ENCODE data around the gene LRRC27. TPM values are rescaled to one million over a fixed set of nuclear protein-coding genes. Genes with fewer than 3 reads are reported as not detected.
A peak's percentile ranks its signal among the peaks of the same experiment; 100 is the strongest.

LRRC27 gene
- total RNA-seq, 2 experiments from 2014 or later = 3.5 to 3.8 TPM

DNA sequence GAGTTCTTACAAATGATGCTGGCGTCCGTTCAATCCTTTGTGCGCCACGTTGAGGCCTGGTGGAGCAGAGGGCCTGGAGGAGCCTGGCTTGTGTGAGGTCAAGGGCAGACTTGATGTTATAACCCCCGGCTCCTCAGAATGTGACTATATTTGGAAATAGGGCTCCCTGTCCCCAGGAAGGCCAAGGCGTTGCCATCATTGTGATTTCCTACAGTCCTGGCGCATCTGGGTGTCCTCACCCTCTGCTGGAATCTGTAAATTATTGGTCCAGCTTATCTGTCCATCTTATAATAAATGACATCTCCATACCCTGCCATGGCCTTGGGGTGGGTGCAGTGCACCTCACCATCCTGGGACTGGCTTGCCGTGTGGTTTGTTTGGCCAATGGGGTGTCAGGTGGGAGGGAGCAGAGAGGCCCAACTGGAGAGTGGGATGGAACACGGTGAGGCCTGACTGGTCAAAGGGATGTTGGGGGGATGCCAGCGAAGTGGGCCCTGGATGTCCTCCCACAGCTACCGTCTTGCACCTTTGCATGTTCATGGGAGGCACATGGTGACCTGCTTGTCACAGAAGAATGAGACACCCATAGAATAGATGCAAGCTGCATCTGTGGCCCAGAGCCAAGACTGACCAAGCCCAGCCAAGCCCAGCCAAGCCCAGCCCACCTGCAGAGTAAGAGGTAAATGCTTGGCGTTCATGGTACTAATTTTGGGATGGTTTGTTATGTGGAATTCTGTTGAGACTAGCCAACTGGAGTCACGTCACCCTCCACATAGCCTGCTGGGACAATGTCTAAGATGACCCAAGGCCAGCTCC, 11.1 kb upstream of the LRRC27 start:
- DNase-seq = no peak
- H3K36me3 Mint-ChIP-seq = peaks cover 13% of the 10 kb centered on the region
- no peak overlapping the region for H3K27ac Mint-ChIP-seq
- no peaks in the 10 kb centered on the region for H3K27me3 Mint-ChIP-seq
- H3K9me3 Mint-ChIP-seq = peaks cover 6% of the 10 kb centered on the region
- peaks cover 7% of the 10 kb centered on the region for H3K4me1 Mint-ChIP-seq
- H3K4me3 Mint-ChIP-seq = no peak overlapping the region

DNA sequence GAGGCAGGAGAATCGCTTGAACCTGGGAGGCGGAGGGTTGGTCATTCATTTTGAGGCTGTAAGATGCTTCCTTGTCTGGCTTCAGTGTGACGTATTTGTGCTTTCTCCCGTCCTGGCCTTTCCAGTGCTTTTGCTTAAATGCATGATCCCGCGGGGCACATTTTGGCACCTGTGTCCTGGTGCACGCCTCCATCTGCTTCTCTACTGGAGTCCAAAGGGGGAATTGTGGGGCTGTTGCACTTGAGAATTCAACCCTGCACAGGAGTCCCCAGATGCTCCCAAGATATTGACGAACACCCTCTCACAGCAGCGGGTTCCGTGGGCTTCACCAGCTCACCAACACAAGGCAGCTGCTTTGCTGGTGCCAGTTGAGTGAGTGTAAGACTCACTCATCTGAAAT, 10.3 kb upstream of the LRRC27 start:
- H3K27ac Mint-ChIP-seq = no peak overlapping the region
- no peak overlapping the region for H3K4me3 Mint-ChIP-seq
- DNase-seq = no peak
- no peaks in the 10 kb centered on the region for H3K27me3 Mint-ChIP-seq
- peaks cover 22% of the 10 kb centered on the region for H3K36me3 Mint-ChIP-seq
- H3K9me3 Mint-ChIP-seq = peaks cover 6% of the 10 kb centered on the region
- H3K4me1 Mint-ChIP-seq = peaks cover 12% of the 10 kb centered on the region

DNA sequence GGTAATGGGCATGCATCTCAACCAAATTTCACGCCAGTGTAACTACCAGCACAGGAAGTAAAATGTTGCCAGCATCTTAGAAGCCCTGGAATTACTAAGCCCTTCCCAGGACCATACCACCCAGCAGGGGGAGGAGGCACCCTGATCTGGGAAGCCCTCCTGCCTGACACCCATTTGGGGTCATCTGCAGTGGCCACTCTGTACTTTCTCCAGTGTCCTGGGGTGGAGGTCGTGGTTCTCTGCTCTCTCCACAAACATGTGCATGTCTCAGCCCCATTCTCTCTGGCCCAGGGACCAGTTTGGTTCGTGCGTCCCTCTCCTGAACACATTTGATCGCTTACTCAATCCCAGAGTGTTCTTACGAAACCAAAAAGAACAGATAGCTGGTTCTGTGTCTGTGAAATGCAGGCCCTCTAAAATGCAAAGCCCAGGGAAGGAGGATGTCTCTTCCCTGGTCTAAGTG, 9.4 kb upstream of the LRRC27 start:
- Mint-ChIP-seq H3K27me3 (no peaks in the 10 kb centered on the region), H3K27ac (no peak overlapping the region), H3K36me3 (peaks cover 28% of the 10 kb centered on the region), H3K9me3 (peaks cover 11% of the 10 kb centered on the region), H3K4me1 (peaks cover 18% of the 10 kb centered on the region), H3K4me3 (no peak overlapping the region)
- DNase-seq = no peak

DNA sequence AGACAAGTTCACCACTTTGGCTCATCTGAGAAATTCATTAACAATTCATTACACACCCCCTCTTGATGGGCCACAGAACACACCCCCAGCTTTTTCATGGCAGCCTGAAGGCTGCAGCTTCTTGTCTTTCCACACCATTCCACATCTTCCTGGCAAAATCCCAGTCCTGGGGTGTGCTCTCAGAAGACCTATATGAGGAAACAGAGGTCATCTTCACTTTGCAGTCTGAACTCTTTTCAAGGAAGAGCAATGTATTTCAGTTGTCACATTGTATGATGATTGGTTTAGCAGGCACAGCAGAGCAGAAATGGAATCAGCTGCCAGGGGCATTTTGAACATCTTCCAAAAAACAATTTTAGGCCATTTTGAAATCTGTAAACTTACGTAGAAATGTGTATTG, 7.8 kb upstream of the LRRC27 start:
- H3K36me3 Mint-ChIP-seq = peaks cover 43% of the 10 kb centered on the region
- no peaks in the 10 kb centered on the region for H3K27me3 Mint-ChIP-seq
- no peak overlapping the region for H3K4me3 Mint-ChIP-seq
- DNase-seq = no peak
- peaks cover 14% of the 10 kb centered on the region for H3K9me3 Mint-ChIP-seq
- no peak overlapping the region for H3K27ac Mint-ChIP-seq
- peaks cover 32% of the 10 kb centered on the region for H3K4me1 Mint-ChIP-seq

DNA sequence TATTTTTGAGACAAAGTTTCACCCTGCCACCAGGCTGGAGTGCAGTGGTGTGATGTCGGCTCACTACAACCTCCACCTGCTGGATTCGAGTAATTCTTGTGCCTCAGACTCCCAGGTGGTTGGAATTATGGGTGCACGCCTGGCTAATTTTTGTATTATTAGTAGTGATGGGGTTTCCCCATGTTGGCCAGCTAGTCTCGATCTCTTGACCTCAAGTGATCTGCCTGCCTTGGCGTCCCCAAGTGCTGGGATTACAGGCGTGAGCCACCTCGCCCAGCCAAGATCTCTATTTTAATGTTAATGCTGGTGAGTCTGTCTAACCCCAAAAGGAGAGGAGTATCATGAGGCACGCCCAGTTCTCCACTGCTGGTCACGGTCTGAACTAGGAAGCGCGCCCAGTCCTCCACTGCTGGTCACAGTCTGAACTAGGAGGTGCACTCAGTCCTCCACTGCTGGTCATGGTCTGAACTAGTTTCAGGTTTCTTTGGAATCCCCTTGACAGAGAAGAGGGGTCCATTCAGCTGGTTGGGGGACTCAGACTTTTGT, 5.6 kb upstream of the LRRC27 start:
- peaks cover 14% of the 10 kb centered on the region for H3K9me3 Mint-ChIP-seq
- peaks cover 43% of the 10 kb centered on the region for H3K4me1 Mint-ChIP-seq

DNA sequence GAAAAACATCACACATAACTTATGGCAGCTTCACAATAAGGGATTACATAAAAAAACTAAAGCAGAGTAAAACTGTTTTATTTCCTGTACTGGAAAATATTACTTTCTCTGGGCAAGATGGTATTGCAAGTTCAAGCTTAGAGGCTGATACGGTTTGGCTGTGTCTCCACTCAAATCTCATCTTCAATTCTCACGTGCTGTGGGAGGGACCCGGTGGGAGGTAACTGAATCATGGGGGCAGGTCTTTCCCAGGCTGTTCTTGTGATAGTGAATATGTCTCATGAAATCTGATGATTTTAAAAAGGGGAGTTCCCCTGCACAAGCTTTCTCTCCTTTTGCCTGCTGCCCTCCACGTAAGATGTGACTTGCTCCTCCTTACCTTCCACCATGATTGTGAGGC, 5.1 kb upstream of the LRRC27 start:
- H3K4me1 Mint-ChIP-seq = peaks cover 44% of the 10 kb centered on the region
- peaks cover 15% of the 10 kb centered on the region for H3K9me3 Mint-ChIP-seq
- peak overlapping the region; percentile 82 for H3K27ac Mint-ChIP-seq
- no peak overlapping the region for H3K4me3 Mint-ChIP-seq
- DNase-seq = peak; percentile 47
- H3K27me3 Mint-ChIP-seq = no peaks in the 10 kb centered on the region
- H3K36me3 Mint-ChIP-seq = peaks cover 65% of the 10 kb centered on the region

More for the DNA sequence above, 5.6 kb upstream of the LRRC27 start:
- Mint-ChIP-seq H3K27me3 (no peaks in the 10 kb centered on the region), H3K36me3 (peaks cover 63% of the 10 kb centered on the region), H3K27ac (peak overlapping the region; percentile 82), H3K4me3 (no peak overlapping the region)
- DNase-seq = no peak

DNA sequence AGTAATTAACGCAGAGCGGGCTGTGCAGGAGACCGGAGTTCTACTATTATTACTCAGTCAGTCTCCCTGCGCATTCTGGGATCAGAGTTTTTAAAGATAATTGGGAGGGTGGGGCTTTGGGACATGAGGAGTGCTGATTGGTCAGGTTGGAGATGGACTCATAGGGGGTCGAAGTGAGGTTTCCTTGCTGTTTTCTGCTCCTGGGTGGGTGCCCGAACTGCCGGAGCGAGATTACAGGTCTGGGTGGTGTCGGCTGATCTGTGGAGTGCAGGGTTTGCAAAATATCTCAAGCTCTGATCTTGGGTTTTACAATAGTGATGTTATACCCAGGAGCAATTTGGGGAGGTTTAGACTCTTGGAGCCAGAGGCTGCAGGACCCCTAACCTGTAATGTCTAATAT, 3.9 kb upstream of the LRRC27 start:
- Mint-ChIP-seq H3K27me3 (no peaks in the 10 kb centered on the region), H3K4me1 (peaks cover 52% of the 10 kb centered on the region), H3K9me3 (peaks cover 15% of the 10 kb centered on the region), H3K27ac (peak overlapping the region; percentile 31), H3K36me3 (peaks cover 66% of the 10 kb centered on the region), H3K4me3 (peak overlapping the region; percentile 24)
- no peak for DNase-seq

DNA sequence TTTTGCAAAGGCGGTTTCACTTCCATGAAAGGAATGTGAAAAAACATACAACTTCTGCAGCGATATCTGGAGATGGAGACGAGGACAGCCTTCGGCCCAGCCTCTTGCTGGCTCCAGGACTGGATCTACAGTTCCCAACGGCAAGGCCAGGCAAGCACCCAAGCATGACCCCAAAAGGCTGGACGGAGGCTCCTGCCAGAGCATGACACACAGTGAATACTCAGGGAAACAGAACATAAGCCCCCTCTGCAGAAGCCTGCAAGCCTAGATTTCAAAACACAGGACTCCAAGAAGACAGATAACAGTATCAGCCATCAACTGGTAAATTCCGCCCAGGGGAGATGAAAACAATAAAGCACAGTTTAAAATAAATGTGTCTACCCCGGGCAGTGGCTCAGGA, 3.3 kb upstream of the LRRC27 start:
- Mint-ChIP-seq H3K36me3 (peaks cover 66% of the 10 kb centered on the region), H3K27ac (no peak overlapping the region), H3K9me3 (peaks cover 15% of the 10 kb centered on the region), H3K4me1 (peaks cover 58% of the 10 kb centered on the region), H3K4me3 (no peak overlapping the region), H3K27me3 (no peaks in the 10 kb centered on the region)
- no peak for DNase-seq

DNA sequence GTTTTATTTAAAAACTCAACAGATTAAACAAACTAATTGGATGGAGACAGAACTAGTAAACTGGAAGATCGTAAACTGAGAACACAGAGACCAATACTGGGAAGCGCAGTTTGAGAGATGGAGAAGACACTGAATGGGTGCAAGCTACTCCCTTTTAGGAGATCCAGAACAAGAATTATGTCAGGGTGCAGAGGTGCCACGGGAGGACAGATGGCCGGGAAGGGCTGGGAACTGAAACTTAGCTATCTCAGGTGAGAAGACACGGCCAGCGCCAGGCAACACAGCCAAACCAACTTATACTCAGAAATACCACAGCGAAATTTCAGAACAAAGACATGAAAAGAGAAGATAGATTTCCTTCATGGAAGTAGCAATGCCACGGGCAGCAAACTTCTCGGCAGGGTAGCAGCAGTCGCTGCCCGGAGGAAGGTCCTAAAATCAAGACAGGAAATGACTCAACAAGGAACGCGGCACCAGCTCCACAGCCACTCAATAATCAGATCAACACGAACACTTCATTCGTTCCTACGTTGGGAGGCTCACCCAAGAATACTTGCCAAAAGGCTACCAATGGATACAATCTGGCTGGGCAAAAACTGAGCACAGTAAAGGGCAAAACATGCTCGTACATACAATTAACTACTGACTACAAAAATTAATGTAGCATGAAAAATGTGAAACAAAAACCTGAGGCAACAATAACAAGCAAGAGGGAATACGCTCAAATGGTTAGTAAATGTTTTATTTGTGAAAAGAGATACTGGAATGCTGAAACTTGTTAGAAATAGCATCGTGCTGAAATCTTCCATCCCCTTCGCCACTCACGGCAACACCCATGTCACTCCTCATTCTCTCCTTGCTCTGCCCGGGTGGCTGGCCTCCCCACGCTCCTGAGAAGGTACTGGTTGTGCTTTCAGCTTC, 2.2 kb upstream of the LRRC27 start:
- Mint-ChIP-seq H3K4me3 (peak overlapping the region; percentile 91), H3K27ac (peak overlapping the region; percentile 80), H3K9me3 (peaks cover 12% of the 10 kb centered on the region), H3K27me3 (no peaks in the 10 kb centered on the region), H3K4me1 (peaks cover 62% of the 10 kb centered on the region), H3K36me3 (peaks cover 60% of the 10 kb centered on the region)
- DNase-seq = peak; percentile 35

DNA sequence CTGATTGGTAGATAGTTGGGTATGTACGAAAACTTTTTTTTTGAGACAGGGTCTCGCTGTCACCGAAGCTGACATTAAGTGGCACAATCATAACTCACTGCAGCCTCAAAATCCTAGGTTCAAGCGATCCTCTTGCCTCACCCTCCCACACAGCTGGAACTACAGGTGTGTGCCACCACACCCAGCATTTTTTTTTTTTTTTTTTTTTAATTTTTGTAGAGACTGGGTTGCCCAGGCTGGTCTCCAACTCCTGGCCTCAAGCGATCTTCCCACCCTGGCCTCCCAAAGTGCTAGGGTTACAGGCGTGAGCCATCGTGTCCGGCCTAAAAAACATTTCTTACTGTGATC, 1.5 kb upstream of the LRRC27 start:
- H3K27ac Mint-ChIP-seq = peak overlapping the region; percentile 90
- peaks cover 60% of the 10 kb centered on the region for H3K4me1 Mint-ChIP-seq
- no peaks in the 10 kb centered on the region for H3K27me3 Mint-ChIP-seq
- peaks cover 10% of the 10 kb centered on the region for H3K9me3 Mint-ChIP-seq
- peak overlapping the region; percentile 91 for H3K4me3 Mint-ChIP-seq
- no peak for DNase-seq
- H3K36me3 Mint-ChIP-seq = peaks cover 56% of the 10 kb centered on the region

DNA sequence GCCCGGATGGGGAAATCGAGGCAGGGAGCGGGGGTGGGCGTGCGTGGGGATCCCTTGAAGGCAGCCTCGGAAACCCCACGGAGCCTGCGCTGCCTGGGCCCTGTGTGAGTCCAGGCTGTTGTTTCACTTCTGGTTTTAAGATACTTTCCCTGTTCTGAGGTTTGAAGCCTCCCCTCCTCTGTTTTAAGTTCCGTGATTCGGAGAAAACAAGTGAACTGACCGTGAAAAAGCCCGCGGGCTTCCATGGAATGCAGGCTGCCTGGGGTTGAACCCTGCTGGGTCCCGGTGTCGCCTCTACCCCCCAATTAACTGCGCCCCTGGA, 401 bp downstream of the LRRC27 start:
- DNase-seq = no peak
- Mint-ChIP-seq H3K4me1 (peaks cover 62% of the 10 kb centered on the region), H3K27ac (peak overlapping the region; percentile 90), H3K27me3 (no peaks in the 10 kb centered on the region), H3K9me3 (peaks cover 5% of the 10 kb centered on the region), H3K4me3 (peak overlapping the region; percentile 91), H3K36me3 (peaks cover 39% of the 10 kb centered on the region)

DNA sequence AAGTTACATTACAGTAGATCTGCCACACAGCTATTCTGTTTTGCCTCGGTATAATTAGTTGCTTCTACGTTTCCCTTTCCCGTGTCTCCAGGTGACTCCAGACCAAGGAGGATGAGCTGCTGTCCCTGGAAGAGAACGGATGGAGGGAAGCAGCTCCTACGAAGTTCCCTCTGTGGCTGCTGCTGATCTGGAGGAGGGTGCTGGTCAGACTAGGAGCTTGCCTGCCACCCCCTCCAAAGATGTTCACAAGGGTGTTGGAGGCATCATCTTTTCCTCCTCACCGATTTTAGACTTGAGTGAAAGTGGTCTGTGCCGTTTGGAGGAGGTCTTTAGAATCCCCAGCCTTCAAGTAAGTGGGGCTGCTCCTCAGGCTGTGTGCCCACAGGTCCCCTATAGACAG, 1.4 kb downstream of the LRRC27 start:
- peak overlapping the region; percentile 32 for H3K27ac Mint-ChIP-seq
- peak overlapping the region; percentile 91 for H3K4me3 Mint-ChIP-seq
- DNase-seq = no peak
- H3K27me3 Mint-ChIP-seq = no peaks in the 10 kb centered on the region
- peaks cover 1% of the 10 kb centered on the region for H3K9me3 Mint-ChIP-seq
- peaks cover 31% of the 10 kb centered on the region for H3K36me3 Mint-ChIP-seq
- peaks cover 56% of the 10 kb centered on the region for H3K4me1 Mint-ChIP-seq

DNA sequence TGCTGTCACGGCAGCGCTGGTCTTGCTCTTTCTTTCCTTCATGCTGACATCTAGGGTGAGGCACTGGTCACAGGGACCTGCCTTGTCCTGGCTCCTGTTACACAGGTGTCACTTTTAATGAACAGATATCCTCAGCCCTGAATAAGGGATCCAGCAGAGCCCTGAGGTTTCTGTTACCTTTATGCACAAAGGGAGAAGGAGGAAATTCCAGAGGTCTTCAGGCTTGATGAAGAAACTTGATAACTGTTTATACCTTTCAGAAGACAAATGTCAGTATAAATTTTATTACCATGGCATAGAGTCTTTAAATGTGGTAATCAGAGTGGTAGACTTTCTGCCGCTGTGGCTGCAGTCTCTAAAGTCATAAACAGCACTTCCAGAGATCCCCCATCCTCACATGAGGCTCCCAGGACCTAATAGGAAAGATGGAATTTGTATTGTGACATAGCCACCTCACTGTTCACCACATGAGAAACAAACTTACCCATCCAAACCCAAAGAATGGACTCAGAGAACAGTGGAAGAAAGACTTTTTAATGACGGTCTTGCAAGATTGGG, 2.7 kb downstream of the LRRC27 start:
- Mint-ChIP-seq H3K9me3 (peaks cover 1% of the 10 kb centered on the region), H3K4me3 (no peak overlapping the region), H3K27me3 (no peaks in the 10 kb centered on the region), H3K27ac (no peak overlapping the region), H3K36me3 (peaks cover 18% of the 10 kb centered on the region), H3K4me1 (peaks cover 45% of the 10 kb centered on the region)
- DNase-seq = no peak

DNA sequence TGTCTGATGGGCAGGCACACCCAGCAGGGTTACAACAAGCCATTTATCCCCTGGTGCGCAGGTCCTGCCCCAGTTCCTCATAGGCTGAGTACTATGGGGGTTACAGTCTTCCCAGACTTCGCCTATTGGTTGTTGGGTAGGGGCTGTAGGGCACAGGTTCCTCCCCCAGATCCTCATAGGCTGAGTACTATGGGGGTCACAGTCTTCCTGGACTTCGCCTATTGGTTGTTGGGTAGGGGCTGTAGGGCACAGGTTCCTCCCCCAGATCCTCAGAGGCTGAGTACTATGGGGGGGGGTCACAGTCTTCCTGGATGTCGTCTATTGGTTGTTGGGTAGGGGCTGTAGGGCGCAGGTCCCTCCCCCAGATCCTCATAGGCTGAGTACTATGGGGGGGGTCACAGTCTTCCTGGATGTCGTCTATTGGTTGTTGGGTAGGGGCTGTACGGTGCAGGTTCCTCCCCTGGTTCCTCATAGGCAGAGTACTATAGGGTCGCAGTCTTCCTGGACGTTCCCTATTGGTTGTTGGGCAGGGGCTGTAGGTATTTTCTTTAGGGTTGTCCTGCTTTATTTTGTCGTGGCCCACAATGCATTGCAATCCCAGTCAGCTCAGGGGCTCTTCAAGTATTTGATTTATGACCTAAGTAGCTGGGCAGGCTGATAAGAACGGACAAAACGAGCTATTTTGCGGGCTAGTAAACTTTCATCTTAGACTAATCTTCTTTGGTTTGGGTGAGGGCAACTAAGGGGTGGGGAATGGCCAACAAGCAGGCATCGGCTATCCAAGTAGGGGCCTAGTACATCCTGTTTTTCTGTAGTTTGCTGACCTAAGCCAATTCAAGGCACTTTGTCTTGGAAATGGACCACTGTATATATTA, 3.4 kb downstream of the LRRC27 start:
- Mint-ChIP-seq H3K4me1 (peaks cover 39% of the 10 kb centered on the region), H3K36me3 (peaks cover 11% of the 10 kb centered on the region), H3K9me3 (peaks cover 1% of the 10 kb centered on the region), H3K27ac (no peak overlapping the region), H3K27me3 (no peaks in the 10 kb centered on the region), H3K4me3 (no peak overlapping the region)
- DNase-seq = no peak
